Tibial nerve (tissue), 4 donors: ENCODE data around the gene OR2B2. TPM values are rescaled to one million over a fixed set of nuclear protein-coding genes. Genes with fewer than 3 reads are reported as not detected.

ENCODE experiments used
- DNase-seq, 2 donors: peaks; one replicate each; pipeline ENCODE4 v3.0.0-alpha.2; 2019; ENCODE audit warnings: low spot score in 2 of 2
- H3K27ac ChIP-seq, 4 donors: fragments of 200-600 bp; sonication (generic) in 3 of 4; one replicate each; pipeline ENCODE4 v1.5.1; 2017 to 2019; ENCODE audit warnings: mild to moderate bottlenecking in 1 of 4
- H3K27me3 ChIP-seq, 2 donors: fragments of 200-600 bp; sonication (generic) in 1 of 2; one replicate each; pipeline versions ENCODE4 v1.5.1 to v1.6.0; 2017 to 2019
- H3K36me3 ChIP-seq, 3 donors: fragments of 200-600 bp; sonication (generic); one replicate each; pipeline ENCODE4 v1.5.1; 2018 to 2019
- H3K4me1 ChIP-seq, 4 donors: fragments of 200-600 bp; sonication (generic) in 3 of 4; one replicate each; pipeline ENCODE4 v1.5.1; 2017 to 2019
- H3K4me3 ChIP-seq, 4 donors: fragments of 200-600 bp; sonication (generic) in 3 of 4; one replicate each; pipeline ENCODE4 v1.5.1; 2017 to 2019; ENCODE audit warnings: mild to moderate bottlenecking in 1 of 4, moderate library complexity in 1 of 4
- H3K9me3 ChIP-seq, 4 donors: fragments of 200-600 bp; sonication (generic) in 3 of 4; one replicate each; pipeline ENCODE4 v1.5.1; 2017 to 2019
- EP300 ChIP-seq, 2 donors: sonication (generic); formaldehyde crosslinking; IDR thresholded peaks; one replicate each; pipeline ENCODE4 v1.6.1; 2017; ENCODE audit warnings: antibody characterized with exemption in 2 of 2, mild to moderate bottlenecking in 1 of 2
- POLR2A ChIP-seq, 2 donors: fragments of 450-650 bp; IDR thresholded peaks; one replicate each; pipeline ENCODE4 v1.6.1; 2017; ENCODE audit warnings: antibody characterized with exemption in 2 of 2, mild to moderate bottlenecking in 2 of 2, moderate library complexity in 2 of 2
- WGBS, 2 donors: methylation state at CpG; one replicate each; pipeline ENCODE4 v1.1.5; 2018; 5-methylcytosine and 5-hydroxymethylcytosine counted together
- small RNA-seq: library from RNA; depleted of rRNA; stranded (forward); fragments of <200 nt; gene quantifications from one replicate; pipeline ENCODE3, GENCODE V24; 2016
- total RNA-seq, 4 donors: library from RNA; depleted of rRNA; stranded (reverse); fragments of >200 nt; gene quantifications; one replicate each; pipeline ENCODE4 v1.1.0, GENCODE V29; 2016
- TF ChIP-seq, protein P1 (sequence below), 5 experiments: fragments of 200-600 bp in 3 of 5; fragments of 450-650 bp in 2 of 5; sonication (generic) in 3 of 5; IDR thresholded peaks; one replicate each; pipeline ENCODE4 v1.5.1; 2016 to 2019; ENCODE audit warnings: antibody characterized with exemption in 5 of 5, mild to moderate bottlenecking in 3 of 5, moderate library complexity in 2 of 5

The OR2B2 gene
- total RNA-seq, 4 donors from 2014 or later, result not detected

DNA sequence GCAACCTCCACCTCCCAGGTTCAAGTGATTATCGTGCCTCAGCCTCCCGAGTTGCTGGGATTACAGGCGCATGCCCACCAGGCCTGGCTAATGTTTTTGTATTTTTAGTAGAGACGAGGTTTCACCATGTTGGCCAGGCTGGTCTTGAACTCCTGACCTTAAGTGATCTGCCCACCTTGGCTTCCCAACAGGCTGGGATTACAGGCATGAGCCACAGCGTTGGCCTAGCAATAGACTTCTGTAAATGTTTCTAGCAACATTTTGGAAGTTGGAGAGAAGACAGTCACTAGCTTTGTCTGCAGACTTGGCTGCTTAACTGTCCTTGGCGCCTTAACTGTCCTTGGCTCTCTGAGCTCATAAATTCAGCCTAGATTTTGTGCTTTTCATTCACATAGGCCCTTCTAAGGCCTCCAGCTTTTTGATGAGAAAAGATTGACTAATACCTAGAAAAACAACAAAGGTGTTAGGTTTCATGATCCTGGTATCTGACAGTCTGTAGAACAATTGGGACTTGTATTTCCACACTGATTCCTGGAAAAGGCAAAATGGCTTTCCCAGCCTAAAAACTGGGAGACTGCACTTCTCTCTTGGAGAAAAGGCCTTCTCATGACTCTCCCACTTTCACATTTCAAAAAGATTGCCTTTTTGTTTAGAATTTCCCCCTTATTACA is 49.7 kb downstream of the OR2B2 start:
- H3K4me1 ChIP-seq, result peaks cover 0 to 32% (median 14%) of the 10 kb centered on the region in 4 donors
- H3K27me3 ChIP-seq, result peaks cover 0 to 8% of the 10 kb centered on the region in 2 donors
- DNase-seq, result no peak
- H3K4me3 ChIP-seq, result no peak overlapping the region
- H3K27ac ChIP-seq, result peak overlapping the region in 1 of 4 donors; percentile 22
- no peaks in the 10 kb centered on the region for H3K36me3 ChIP-seq
- no peaks in the 10 kb centered on the region for H3K9me3 ChIP-seq
- 81 to 83% methylated on average over 6 of the region's 6 CpGs for WGBS, 2 donors
- TF ChIP-seq, protein P1, sequence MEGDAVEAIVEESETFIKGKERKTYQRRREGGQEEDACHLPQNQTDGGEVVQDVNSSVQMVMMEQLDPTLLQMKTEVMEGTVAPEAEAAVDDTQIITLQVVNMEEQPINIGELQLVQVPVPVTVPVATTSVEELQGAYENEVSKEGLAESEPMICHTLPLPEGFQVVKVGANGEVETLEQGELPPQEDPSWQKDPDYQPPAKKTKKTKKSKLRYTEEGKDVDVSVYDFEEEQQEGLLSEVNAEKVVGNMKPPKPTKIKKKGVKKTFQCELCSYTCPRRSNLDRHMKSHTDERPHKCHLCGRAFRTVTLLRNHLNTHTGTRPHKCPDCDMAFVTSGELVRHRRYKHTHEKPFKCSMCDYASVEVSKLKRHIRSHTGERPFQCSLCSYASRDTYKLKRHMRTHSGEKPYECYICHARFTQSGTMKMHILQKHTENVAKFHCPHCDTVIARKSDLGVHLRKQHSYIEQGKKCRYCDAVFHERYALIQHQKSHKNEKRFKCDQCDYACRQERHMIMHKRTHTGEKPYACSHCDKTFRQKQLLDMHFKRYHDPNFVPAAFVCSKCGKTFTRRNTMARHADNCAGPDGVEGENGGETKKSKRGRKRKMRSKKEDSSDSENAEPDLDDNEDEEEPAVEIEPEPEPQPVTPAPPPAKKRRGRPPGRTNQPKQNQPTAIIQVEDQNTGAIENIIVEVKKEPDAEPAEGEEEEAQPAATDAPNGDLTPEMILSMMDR (IDR thresholded peaks at IDR 0.05), result no peak
- TF ChIP-seq POLR2A (IDR thresholded peaks at IDR 0.05), result no peak
- TF ChIP-seq EP300 (IDR thresholded peaks at IDR 0.05), result no peak

DNA sequence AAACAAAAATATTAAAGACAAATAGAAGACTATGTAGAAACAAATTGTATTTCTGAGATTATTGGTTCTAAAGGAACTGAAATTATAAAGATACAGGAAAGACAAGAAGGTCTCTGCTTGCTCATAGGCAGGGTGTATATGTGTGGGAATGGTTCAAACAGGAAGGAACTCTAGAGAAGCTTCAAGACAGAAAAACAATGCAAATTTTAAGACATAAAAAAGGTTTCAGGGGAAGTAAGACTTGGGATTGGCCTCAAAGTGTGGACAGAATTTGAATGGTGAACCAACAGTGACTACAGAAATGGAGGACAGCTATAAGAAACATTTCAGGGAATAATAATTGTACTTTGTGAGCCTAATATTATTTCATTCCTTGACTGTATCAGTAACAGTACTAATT is 50.3 kb downstream of the OR2B2 start:
- H3K36me3 ChIP-seq, result no peaks in the 10 kb centered on the region
- TF ChIP-seq POLR2A (IDR thresholded peaks at IDR 0.05) (no peak), EP300 (IDR thresholded peaks at IDR 0.05) (no peak)
- TF ChIP-seq, protein P1 (IDR thresholded peaks at IDR 0.05), result no peak
- H3K27ac ChIP-seq, result no peak overlapping the region
- DNase-seq, result no peak
- H3K27me3 ChIP-seq, result peaks cover 0 to 2% of the 10 kb centered on the region in 2 donors
- H3K4me3 ChIP-seq, result no peak overlapping the region
- H3K4me1 ChIP-seq, result peaks cover 0 to 25% (median 10%) of the 10 kb centered on the region in 4 donors
- H3K9me3 ChIP-seq, result no peaks in the 10 kb centered on the region

DNA sequence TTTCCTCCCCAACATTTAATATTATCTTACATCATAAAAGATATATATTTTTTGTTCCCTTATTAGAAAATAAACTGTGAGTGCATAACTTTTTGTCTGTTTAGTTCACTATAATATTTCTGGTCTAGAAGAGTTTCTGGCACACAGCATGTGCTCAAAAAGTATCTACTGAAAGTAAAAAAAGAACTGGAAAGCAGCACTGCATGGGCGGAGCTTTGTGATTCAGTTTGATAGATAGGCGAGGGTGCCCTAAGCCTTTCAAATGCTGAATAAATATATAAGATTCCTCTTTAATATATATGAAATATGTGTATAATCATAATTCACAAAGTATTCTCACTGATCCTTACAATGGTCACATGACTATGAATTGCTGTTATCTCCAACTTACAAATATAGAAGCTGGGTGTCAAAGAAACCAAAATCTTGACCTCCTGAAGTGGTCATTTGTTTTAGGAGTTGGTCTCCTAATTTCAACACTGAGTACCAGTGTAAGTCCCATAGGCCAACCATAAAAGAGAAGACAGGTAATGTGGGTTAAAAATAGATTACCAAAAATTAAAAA is 50.8 kb downstream of the OR2B2 start:
- H3K4me3 ChIP-seq, result no peak overlapping the region
- no peak for DNase-seq
- TF ChIP-seq EP300 (IDR thresholded peaks at IDR 0.05) (no peak), POLR2A (IDR thresholded peaks at IDR 0.05) (no peak)
- TF ChIP-seq, protein P1 (IDR thresholded peaks at IDR 0.05), result no peak
- WGBS, 2 donors, result 82 to 83% methylated on average over 2 of the region's 2 CpGs
- H3K27me3 ChIP-seq, result no peaks in the 10 kb centered on the region
- H3K9me3 ChIP-seq, result no peaks in the 10 kb centered on the region
- no peaks in the 10 kb centered on the region for H3K36me3 ChIP-seq
- no peak overlapping the region for H3K27ac ChIP-seq
- peaks cover 0 to 20% (median 6%) of the 10 kb centered on the region in 4 donors for H3K4me1 ChIP-seq

Small RNA genes within 50 kb of the gene (small RNA-seq; reads per million reads assigned to genes)
- gene RNU7-26P, result not detected

Other genes with a start within 250 kb of the OR2B2 start
- gene OR2B6, start 44.8 kb upstream of the OR2B2 start, total RNA-seq, result not detected
- gene ZNF165, start 168.2 kb upstream of the OR2B2 start, total RNA-seq, result 1 to 10 TPM in 1 of 4 donors, under 1 TPM in 3; 0.30 to 2.2 (median 0.43) TPM
- 1 to 10 TPM in 3 of 4 donors, under 1 TPM in 1; 0.78 to 9.9 (median 3.6) TPM for gene ZSCAN16, start 212.2 kb upstream of the OR2B2 start, total RNA-seq
- 10 to 100 TPM; 19.8 to 38.4 (median 24.8) TPM for gene ZKSCAN8, start 229.5 kb upstream of the OR2B2 start, total RNA-seq